Left ventricle myocardium inferior (tissue), 1 donor: ENCODE results near the gene AP2B1. TPM values are rescaled to one million over a fixed set of nuclear protein-coding genes. Genes with fewer than 3 reads are reported as not detected.

ENCODE experiments used
- DNase-seq: peaks from one replicate; pipeline ENCODE4 v3.0.0-alpha.2; 2020
- H3K27ac ChIP-seq: fragments of 200-600 bp; replicated peaks from 2 replicates; pipeline ENCODE4 v1.8.0; 2021
- H3K27me3 ChIP-seq: fragments of 200-600 bp; 2 replicates; pipeline ENCODE4 v1.8.0; 2021; ENCODE audit warnings: low read depth
- H3K36me3 ChIP-seq: fragments of 200-600 bp; 2 replicates; pipeline ENCODE4 v1.8.0; 2021
- H3K4me1 ChIP-seq: fragments of 200-600 bp; 2 replicates; pipeline ENCODE4 v1.8.0; 2021
- H3K4me3 ChIP-seq: fragments of 200-600 bp; 2 replicates; pipeline ENCODE4 v1.8.0; 2021; ENCODE audit warnings: mild to moderate bottlenecking, moderate library complexity
- H3K9me3 ChIP-seq: fragments of 200-600 bp; replicated peaks from 2 replicates; pipeline ENCODE4 v1.8.0; 2021
- CTCF ChIP-seq: fragments of 200-600 bp; IDR thresholded peaks from 2 replicates; pipeline ENCODE4 v1.8.0; 2021; ENCODE audit warnings: antibody characterized with exemption, mild to moderate bottlenecking, borderline replicate concordance
- intact Hi-C: fragments of 100-400 bp; cut with micrococcal nuclease; formaldehyde crosslinking; loops from one replicate; pipeline ENCODE4 v1.11.0; 2022
- total RNA-seq: library from RNA; stranded (reverse); fragmentation: NEBNext Ultra II Directional; extraction: Animal tissue kit (Norgen Biotek cat#: 25700); gene quantifications from one replicate; pipeline ENCODE4 v1.2.1, GENCODE V29; 2021
- donor health status: DM: no; HTN: yes; CAD: no; lungs with severe emphysema.

Gene AP2B1
- total RNA-seq, 1 donor from 2014 or later = 113 TPM

GRCh38 chr17:35726953-35727460, 139.9 kb downstream of the AP2B1 start:
- Histone ChIP-seq H3K4me3 (no peak overlapping the region), H3K9me3 (no peaks in the 10 kb centered on the region), H3K27ac (peak overlapping the region; percentile 13), H3K4me1 (peaks cover 38% of the 10 kb centered on the region), H3K36me3 (peaks cover 30% of the 10 kb centered on the region), H3K27me3 (no peaks in the 10 kb centered on the region)
- intact Hi-C loops = no loop called here
- TF ChIP-seq CTCF = no peak
- no peak for DNase-seq

- no peak overlapping the region for H3K4me3 ChIP-seq
- no peaks in the 10 kb centered on the region for H3K9me3 ChIP-seq
- H3K4me1 ChIP-seq = peaks cover 43% of the 10 kb centered on the region
- TF ChIP-seq CTCF = no peak
- intact Hi-C loops = no loop called here
- H3K36me3 ChIP-seq = peaks cover 30% of the 10 kb centered on the region
- H3K27me3 ChIP-seq = no peaks in the 10 kb centered on the region
- no peak for DNase-seq
- no peak overlapping the region for H3K27ac ChIP-seq
Measured at GRCh38 chr17:35727635-35728034, 140.5 kb downstream of the AP2B1 start.

- no peak for DNase-seq
- no peak overlapping the region for H3K27ac ChIP-seq
- no peak for TF ChIP-seq CTCF
- peaks cover 43% of the 10 kb centered on the region for H3K4me1 ChIP-seq
- no peaks in the 10 kb centered on the region for H3K27me3 ChIP-seq
- H3K36me3 ChIP-seq = peaks cover 23% of the 10 kb centered on the region
- intact Hi-C loops = no loop called here
- no peaks in the 10 kb centered on the region for H3K9me3 ChIP-seq
- no peak overlapping the region for H3K4me3 ChIP-seq
Measured at GRCh38 chr17:35728551-35728950, 141.4 kb downstream of the AP2B1 start.

GRCh38 chr17:35729405-35729833, 142.3 kb downstream of the AP2B1 start:
- peaks cover 43% of the 10 kb centered on the region for H3K4me1 ChIP-seq
- no peak overlapping the region for H3K4me3 ChIP-seq
- H3K36me3 ChIP-seq = peaks cover 15% of the 10 kb centered on the region
- no peak for DNase-seq
- H3K27me3 ChIP-seq = no peaks in the 10 kb centered on the region
- H3K9me3 ChIP-seq = no peaks in the 10 kb centered on the region
- intact Hi-C loops = no loop called here
- no peak overlapping the region for H3K27ac ChIP-seq
- TF ChIP-seq CTCF = no peak

GRCh38 chr17:35730400-35731005, 143.4 kb downstream of the AP2B1 start:
- no peaks in the 10 kb centered on the region for H3K9me3 ChIP-seq
- peaks cover 41% of the 10 kb centered on the region for H3K4me1 ChIP-seq
- TF ChIP-seq CTCF = no peak
- no peaks in the 10 kb centered on the region for H3K27me3 ChIP-seq
- intact Hi-C loops = no loop called here
- no peak overlapping the region for H3K27ac ChIP-seq
- DNase-seq = no peak
- H3K4me3 ChIP-seq = no peak overlapping the region
- H3K36me3 ChIP-seq = peaks cover 4% of the 10 kb centered on the region
